IPS-NIHi7 (cell line): Measurements from ENCODE around the gene ZNF576.
"Not testable (repeated sequence)": the region's sequence is repeated elsewhere in the genome, so short reads cannot be mapped to it uniquely, and the experiment has no call there.

Experiments used
- DNase-seq: peaks from one replicate; pipeline ENCODE4 v3.0.0; 2012; ENCODE audit warnings: mixed read lengths; ENCODE audit errors: extremely low spot score

ZNF576 gene

GRCh38 chr19:43575156-43575950, 21.0 kb upstream of the ZNF576 start, which contains the start of the genes PINLYP and XRCC1:
Gene PINLYP (plus strand): TSS chr19:43575801. CDS start chr19:43577192, 1,391 bp downstream.
Gene XRCC1 (minus strand): TSS chr19:43575527. CDS start chr19:43575458, 69 bp downstream.
- DNase-seq: peak; percentile 98

GRCh38 chr19:43575955-43576878, 20.2 kb upstream of the ZNF576 start:
- DNase-seq: no peak

- no peak for DNase-seq
Observed at GRCh38 chr19:43578787-43579186, 17.6 kb upstream of the ZNF576 start.

- no peak for DNase-seq
Observed at GRCh38 chr19:43581467-43581866, 14.9 kb upstream of the ZNF576 start.

- no peak for DNase-seq
Observed at GRCh38 chr19:43582495-43582894, 13.9 kb upstream of the ZNF576 start.

GRCh38 chr19:43584484-43584883, 11.9 kb upstream of the ZNF576 start:
- DNase-seq: no peak

GRCh38 chr19:43586346-43586745, 10.0 kb upstream of the ZNF576 start:
- no peak for DNase-seq

- DNase-seq: not testable (repeated sequence)
Observed at GRCh38 chr19:43587029-43587428, 9.4 kb upstream of the ZNF576 start.

GRCh38 chr19:43589277-43589676, 7.1 kb upstream of the ZNF576 start:
- no peak for DNase-seq

GRCh38 chr19:43589678-43590077, 6.7 kb upstream of the ZNF576 start:
- DNase-seq: no peak

- no peak for DNase-seq
Observed at GRCh38 chr19:43591904-43592772, 4.3 kb upstream of the ZNF576 start.

GRCh38 chr19:43592800-43593350, 3.5 kb upstream of the ZNF576 start:
- no peak for DNase-seq

- DNase-seq: no peak
Observed at GRCh38 chr19:43594081-43594697, 2.2 kb upstream of the ZNF576 start.

- DNase-seq: peak; percentile 71
Observed at GRCh38 chr19:43594710-43595604, 1.4 kb upstream of the ZNF576 start.

- no peak for DNase-seq
Observed at GRCh38 chr19:43595605-43595998, 793 bp upstream of the ZNF576 start.

GRCh38 chr19:43596842-43597461, 557 bp downstream of the ZNF576 start:
- no peak for DNase-seq

- no peak for DNase-seq
Observed at GRCh38 chr19:43597876-43598275, 1.5 kb downstream of the ZNF576 start.

- DNase-seq: no peak
Observed at GRCh38 chr19:43598445-43599240, 2.2 kb downstream of the ZNF576 start.
